HG02798 (cell line): ENCODE data around the gene ISG20L2.

Experiments used
- ATAC-seq: cut with Tn5 transposase; IDR thresholded peaks from one replicate; pipeline ENCODE4 v1.9.1; 2021; ENCODE audit warnings: mild to moderate bottlenecking; ENCODE audit not compliant: unreplicated experiment, poor library complexity

Gene ISG20L2

GRCh38 chr1:156742017-156742416 lies 13.5 kb upstream of the ISG20L2 start:
- ATAC-seq = no peak

GRCh38 chr1:156741481-156741983 lies 13.0 kb upstream of the ISG20L2 start:
- peak; percentile 4 for ATAC-seq

GRCh38 chr1:156740741-156741480 lies 12.3 kb upstream of the ISG20L2 start, which contains the start of gene MRPL24:
Gene MRPL24, minus strand, starts transcription at chr1:156741088. Its CDS starts 2,384 bp downstream, at chr1:156738704.
- ATAC-seq = peak; percentile 91

- peak; percentile 0 for ATAC-seq
Measured at GRCh38 chr1:156740237-156740740, 11.7 kb upstream of the ISG20L2 start.

- no peak for ATAC-seq
Measured at GRCh38 chr1:156738916-156739315, 10.3 kb upstream of the ISG20L2 start.

- no peak for ATAC-seq
Measured at GRCh38 chr1:156738407-156738806, 9.8 kb upstream of the ISG20L2 start.

- no peak for ATAC-seq
Measured at GRCh38 chr1:156733989-156734584, 5.5 kb upstream of the ISG20L2 start.

- peak; percentile 63 for ATAC-seq
Measured at GRCh38 chr1:156727926-156728598, 504 bp downstream of the ISG20L2 start, which contains the start of gene METTL25B. Gene METTL25B, plus strand, starts transcription at chr1:156728469. Its CDS starts 636 bp downstream, at chr1:156729105.

GRCh38 chr1:156727492-156727891 lies 1.1 kb downstream of the ISG20L2 start:
- ATAC-seq = no peak

GRCh38 chr1:156726549-156727226 lies 1.9 kb downstream of the ISG20L2 start:
- no peak for ATAC-seq

- peak; percentile 41 for ATAC-seq
Measured at GRCh38 chr1:156725683-156726280, 2.8 kb downstream of the ISG20L2 start.

- ATAC-seq = no peak
Measured at GRCh38 chr1:156721535-156721934, 7.0 kb downstream of the ISG20L2 start.

- ATAC-seq = no peak
Measured at GRCh38 chr1:156721131-156721530, 7.4 kb downstream of the ISG20L2 start.

GRCh38 chr1:156717351-156717750 lies 11.2 kb downstream of the ISG20L2 start:
- ATAC-seq = no peak

- no peak for ATAC-seq
Measured at GRCh38 chr1:156714830-156715229, 13.7 kb downstream of the ISG20L2 start.

GRCh38 chr1:156712626-156713025 lies 15.9 kb downstream of the ISG20L2 start:
- ATAC-seq = no peak

- ATAC-seq = no peak
Measured at GRCh38 chr1:156711011-156711817, 17.4 kb downstream of the ISG20L2 start.

- no peak for ATAC-seq
Measured at GRCh38 chr1:156709757-156710489, 18.6 kb downstream of the ISG20L2 start.
